Cardiac septum (tissue), 1 donor: ENCODE data around the gene CFAP97. TPM values are rescaled to one million over a fixed set of nuclear protein-coding genes. Genes with fewer than 3 reads are reported as not detected.

Source experiments
- DNase-seq: peaks from one replicate; pipeline ENCODE4 v3.0.0-alpha.2; 2020; ENCODE audit warnings: low spot score
- intact Hi-C: fragments of 100-400 bp; cut with DNase I; formaldehyde crosslinking; loops from one replicate; pipeline ENCODE4 v1.14.0; 2022
- total RNA-seq: library from RNA; stranded (reverse); fragmentation: NEBNext Ultra II Directional; extraction: Animal tissue kit (Norgen Biotek cat#: 25700); gene quantifications from one replicate; pipeline ENCODE4 v1.2.1, GENCODE V29; 2021
- donor health status: DM: no; HTN: no; CAD: no.

The CFAP97 gene
- total RNA-seq, 1 donor from 2014 or later, result 14.9 TPM

GRCh38 chr4:185151296-185151695 is 52.5 kb downstream of the CFAP97 start:
- DNase-seq, result no peak
- intact Hi-C loops, result no loop called here

GRCh38 chr4:185149392-185149791 is 54.4 kb downstream of the CFAP97 start:
- DNase-seq, result no peak
- intact Hi-C loops, result loop anchor here (5.0 to 10.0 kb wide), 3 partner anchors 33 to 505 kb away; partner anchors contain the start of genes CASP3 and PRIMPOL

GRCh38 chr4:185145572-185145971 is 58.2 kb downstream of the CFAP97 start:
- intact Hi-C loops, result loop anchor here (5.0 to 10.0 kb wide), 3 partner anchors 37 to 501 kb away; partner anchors contain the start of genes CASP3 and PRIMPOL
- DNase-seq, result no peak

- intact Hi-C loops, result loop anchor here (5.0 to 10.0 kb wide), 4 partner anchors 38 to 500 kb away; partner anchors contain the start of genes CASP3 and PRIMPOL
Observed at GRCh38 chr4:185144601-185145240, 59.1 kb downstream of the CFAP97 start.

GRCh38 chr4:185143601-185143969 is 60.2 kb downstream of the CFAP97 start:
- DNase-seq, result peak; percentile 85
- intact Hi-C loops, result loop anchor here (5.0 to 10.0 kb wide), 3 partner anchors 326 to 499 kb away; partner anchors contain the start of genes CASP3 and PRIMPOL

More at GRCh38 chr4:185144601-185145240, 59.1 kb downstream of the CFAP97 start:
- no peak for DNase-seq

GRCh38 chr4:185142912-185143600 is 60.7 kb downstream of the CFAP97 start, which contains the start of gene SLC25A4:
TSS of gene SLC25A4 (plus strand) at chr4:185143266. CDS start at chr4:185143373, 107 bp downstream.
- intact Hi-C loops, result loop anchor here (5.0 to 10.0 kb wide), 3 partner anchors 326 to 498 kb away; partner anchors contain the start of genes CASP3 and PRIMPOL

GRCh38 chr4:185142564-185142911 is 61.3 kb downstream of the CFAP97 start:
- DNase-seq, result no peak
- intact Hi-C loops, result loop anchor here (5.0 to 10.0 kb wide), 3 partner anchors 325 to 498 kb away; partner anchors contain the start of genes CASP3 and PRIMPOL

More at GRCh38 chr4:185142912-185143600, 60.7 kb downstream of the CFAP97 start, which contains the start of gene SLC25A4:
- peak; percentile 94 for DNase-seq

GRCh38 chr4:185141777-185142176 is 62.0 kb downstream of the CFAP97 start:
- intact Hi-C loops, result loop anchor here (5.0 to 10.0 kb wide), 3 partner anchors 324 to 497 kb away; partner anchors contain the start of genes CASP3 and PRIMPOL
- DNase-seq, result no peak

- no peak for DNase-seq
- intact Hi-C loops, result loop anchor here (5.0 to 10.0 kb wide), 4 partner anchors 322 to 495 kb away; partner anchors contain the start of genes CASP3 and PRIMPOL
Observed at GRCh38 chr4:185139736-185140135, 64.1 kb downstream of the CFAP97 start.

GRCh38 chr4:185138161-185138560 is 65.6 kb downstream of the CFAP97 start:
- DNase-seq, result no peak
- intact Hi-C loops, result loop anchor here (10.0 kb wide), 1 partner anchor 393 kb away; no protein-coding TSS in a partner anchor

GRCh38 chr4:185137233-185137925 is 66.4 kb downstream of the CFAP97 start:
- intact Hi-C loops, result loop anchor here (10.0 kb wide), 1 partner anchor 393 kb away; no protein-coding TSS in a partner anchor
- DNase-seq, result no peak

GRCh38 chr4:185134307-185134869 is 69.4 kb downstream of the CFAP97 start:
- intact Hi-C loops, result loop anchor here (1.0 to 10.0 kb wide), 3 partner anchors 37 to 390 kb away; no protein-coding TSS in a partner anchor
- no peak for DNase-seq

GRCh38 chr4:185128272-185129119 is 75.3 kb downstream of the CFAP97 start:
- intact Hi-C loops, result no loop called here
- no peak for DNase-seq

GRCh38 chr4:185127021-185127925 is 76.5 kb downstream of the CFAP97 start:
- DNase-seq, result no peak
- intact Hi-C loops, result no loop called here

- intact Hi-C loops, result no loop called here
- no peak for DNase-seq
Observed at GRCh38 chr4:185124006-185124405, 79.8 kb downstream of the CFAP97 start.

- no peak for DNase-seq
- intact Hi-C loops, result no loop called here
Observed at GRCh38 chr4:185122681-185123345, 81.0 kb downstream of the CFAP97 start.

- DNase-seq, result no peak
- intact Hi-C loops, result no loop called here
Observed at GRCh38 chr4:185120631-185120946, 83.2 kb downstream of the CFAP97 start.
